ENCODE measurements around the gene THSD7B. TPM values are rescaled to one million over a fixed set of nuclear protein-coding genes. Genes with fewer than 3 reads are reported as not detected.
"Not testable (repeated sequence)": the region's sequence is repeated elsewhere in the genome, so short reads cannot be mapped to it uniquely, and the experiment has no call there.

THSD7B gene
- polyA plus RNA-seq, 4 donors = 0.07 to 0.90 TPM; not detected in 2

- no peaks in the 10 kb centered on the region for H3K9me3 ChIP-seq (ENCODE audit: control insufficient read depth in 2 of 2, insufficient read depth in 1 of 2, low read depth in 1 of 2, low read length in 1 of 2)
- H3K27ac ChIP-seq (ENCODE audit: low read depth in 1 of 3, low read length in 2 of 3) = no peak overlapping the region
- DNase-seq (no peak), FAIRE-seq (no peak)
- H3K27me3 ChIP-seq (ENCODE audit: control insufficient read depth in 3 of 3, insufficient read depth in 3 of 3, low read length in 3 of 3) = no peaks in the 10 kb centered on the region
- H3K4me1 ChIP-seq (ENCODE audit: control insufficient read depth in 3 of 3, insufficient read depth in 2 of 3, low read depth in 1 of 3, low read length in 2 of 3) = no peaks in the 10 kb centered on the region
- H3K4me3 ChIP-seq (ENCODE audit: low read depth in 1 of 3, low read length in 3 of 3) = no peak overlapping the region
- H3K36me3 ChIP-seq (ENCODE audit: control insufficient read depth in 3 of 3, insufficient read depth in 2 of 3, low read depth in 1 of 3, low read length in 3 of 3) = no peaks in the 10 kb centered on the region
Measured at GRCh38 chr2:137096187-137096586, 330.8 kb downstream of the THSD7B start.

GRCh38 chr2:137096693-137097092 is 331.3 kb downstream of the THSD7B start:
- DNase-seq (peak in 1 of 2 donors; percentile 25), FAIRE-seq (no peak)
- WGBS, 3 donors = 2 to 83% (median 71%) methylated on average over 1 of the region's 1 CpG
- no peaks in the 10 kb centered on the region for H3K27me3 ChIP-seq (ENCODE audit: control insufficient read depth in 3 of 3, insufficient read depth in 3 of 3, low read length in 3 of 3)
- no peak overlapping the region for H3K27ac ChIP-seq (ENCODE audit: low read depth in 1 of 3, low read length in 2 of 3)
- no peaks in the 10 kb centered on the region for H3K36me3 ChIP-seq (ENCODE audit: control insufficient read depth in 3 of 3, insufficient read depth in 2 of 3, low read depth in 1 of 3, low read length in 3 of 3)
- no peaks in the 10 kb centered on the region for H3K4me1 ChIP-seq (ENCODE audit: control insufficient read depth in 3 of 3, insufficient read depth in 2 of 3, low read depth in 1 of 3, low read length in 2 of 3)
- no peak overlapping the region for H3K4me3 ChIP-seq (ENCODE audit: low read depth in 1 of 3, low read length in 3 of 3)
- no peaks in the 10 kb centered on the region for H3K9me3 ChIP-seq (ENCODE audit: control insufficient read depth in 2 of 2, insufficient read depth in 1 of 2, low read depth in 1 of 2, low read length in 1 of 2)

GRCh38 chr2:137101814-137102213 is 336.5 kb downstream of the THSD7B start:
- H3K27ac ChIP-seq (ENCODE audit: low read depth in 1 of 3, low read length in 2 of 3); H3K9me3 ChIP-seq (ENCODE audit: control insufficient read depth in 2 of 2, insufficient read depth in 1 of 2, low read depth in 1 of 2, low read length in 1 of 2); DNase-seq; H3K4me1 ChIP-seq (ENCODE audit: control insufficient read depth in 3 of 3, insufficient read depth in 2 of 3, low read depth in 1 of 3, low read length in 2 of 3); H3K4me3 ChIP-seq (ENCODE audit: low read depth in 1 of 3, low read length in 3 of 3); H3K36me3 ChIP-seq (ENCODE audit: control insufficient read depth in 3 of 3, insufficient read depth in 2 of 3, low read depth in 1 of 3, low read length in 3 of 3); H3K27me3 ChIP-seq (ENCODE audit: control insufficient read depth in 3 of 3, insufficient read depth in 3 of 3, low read length in 3 of 3); FAIRE-seq: not testable (repeated sequence)
- 82 to 88% (median 83%) methylated on average over 3 of the region's 3 CpGs for whole genome bisulfite sequencing, 3 donors

- no peaks in the 10 kb centered on the region for H3K27me3 ChIP-seq (ENCODE audit: control insufficient read depth in 3 of 3, insufficient read depth in 3 of 3, low read length in 3 of 3)
- H3K4me1 ChIP-seq (ENCODE audit: control insufficient read depth in 3 of 3, insufficient read depth in 2 of 3, low read depth in 1 of 3, low read length in 2 of 3) = no peaks in the 10 kb centered on the region
- no peak for DNase-seq
- H3K36me3 ChIP-seq (ENCODE audit: control insufficient read depth in 3 of 3, insufficient read depth in 2 of 3, low read depth in 1 of 3, low read length in 3 of 3) = no peaks in the 10 kb centered on the region
- H3K4me3 ChIP-seq (ENCODE audit: low read depth in 1 of 3, low read length in 3 of 3) = no peak overlapping the region
- no peaks in the 10 kb centered on the region for H3K9me3 ChIP-seq (ENCODE audit: control insufficient read depth in 2 of 2, insufficient read depth in 1 of 2, low read depth in 1 of 2, low read length in 1 of 2)
- FAIRE-seq = no peak
- no peak overlapping the region for H3K27ac ChIP-seq (ENCODE audit: low read depth in 1 of 3, low read length in 2 of 3)
Measured at GRCh38 chr2:137107904-137108303, 342.6 kb downstream of the THSD7B start.

GRCh38 chr2:137111896-137112295 is 346.6 kb downstream of the THSD7B start:
- no peaks in the 10 kb centered on the region for H3K27me3 ChIP-seq (ENCODE audit: control insufficient read depth in 3 of 3, insufficient read depth in 3 of 3, low read length in 3 of 3)
- no peaks in the 10 kb centered on the region for H3K4me1 ChIP-seq (ENCODE audit: control insufficient read depth in 3 of 3, insufficient read depth in 2 of 3, low read depth in 1 of 3, low read length in 2 of 3)
- H3K4me3 ChIP-seq (ENCODE audit: low read depth in 1 of 3, low read length in 3 of 3) = no peak overlapping the region
- 63 to 76% (median 73%) methylated on average over 5 of the region's 5 CpGs for WGBS, 3 donors
- no peak for FAIRE-seq
- no peaks in the 10 kb centered on the region for H3K36me3 ChIP-seq (ENCODE audit: control insufficient read depth in 3 of 3, insufficient read depth in 2 of 3, low read depth in 1 of 3, low read length in 3 of 3)
- no peak for DNase-seq
- no peak overlapping the region for H3K27ac ChIP-seq (ENCODE audit: low read depth in 1 of 3, low read length in 2 of 3)
- no peaks in the 10 kb centered on the region for H3K9me3 ChIP-seq (ENCODE audit: control insufficient read depth in 2 of 2, insufficient read depth in 1 of 2, low read depth in 1 of 2, low read length in 1 of 2)

- FAIRE-seq = no peak
- H3K4me3 ChIP-seq (ENCODE audit: low read depth in 1 of 3, low read length in 3 of 3) = no peak overlapping the region
- H3K9me3 ChIP-seq (ENCODE audit: control insufficient read depth in 2 of 2, insufficient read depth in 1 of 2, low read depth in 1 of 2, low read length in 1 of 2) = no peaks in the 10 kb centered on the region
- no peak for DNase-seq
- no peaks in the 10 kb centered on the region for H3K36me3 ChIP-seq (ENCODE audit: control insufficient read depth in 3 of 3, insufficient read depth in 2 of 3, low read depth in 1 of 3, low read length in 3 of 3)
- no peaks in the 10 kb centered on the region for H3K27me3 ChIP-seq (ENCODE audit: control insufficient read depth in 3 of 3, insufficient read depth in 3 of 3, low read length in 3 of 3)
- no peak overlapping the region for H3K27ac ChIP-seq (ENCODE audit: low read depth in 1 of 3, low read length in 2 of 3)
- no peaks in the 10 kb centered on the region for H3K4me1 ChIP-seq (ENCODE audit: control insufficient read depth in 3 of 3, insufficient read depth in 2 of 3, low read depth in 1 of 3, low read length in 2 of 3)
- WGBS, 3 donors = 83 to 88% (median 85%) methylated on average over 10 of the region's 10 CpGs
Measured at GRCh38 chr2:137115081-137115794, 349.9 kb downstream of the THSD7B start.

- H3K36me3 ChIP-seq (ENCODE audit: control insufficient read depth in 3 of 3, insufficient read depth in 2 of 3, low read depth in 1 of 3, low read length in 3 of 3) = no peaks in the 10 kb centered on the region
- H3K27ac ChIP-seq (ENCODE audit: low read depth in 1 of 3, low read length in 2 of 3) = no peak overlapping the region
- H3K9me3 ChIP-seq (ENCODE audit: control insufficient read depth in 2 of 2, insufficient read depth in 1 of 2, low read depth in 1 of 2, low read length in 1 of 2) = no peaks in the 10 kb centered on the region
- DNase-seq (no peak), FAIRE-seq (no peak)
- no peaks in the 10 kb centered on the region for H3K4me1 ChIP-seq (ENCODE audit: control insufficient read depth in 3 of 3, insufficient read depth in 2 of 3, low read depth in 1 of 3, low read length in 2 of 3)
- 52 to 79% (median 70%) methylated on average over 1 of the region's 1 CpG for WGBS, 3 donors
- no peaks in the 10 kb centered on the region for H3K27me3 ChIP-seq (ENCODE audit: control insufficient read depth in 3 of 3, insufficient read depth in 3 of 3, low read length in 3 of 3)
- H3K4me3 ChIP-seq (ENCODE audit: low read depth in 1 of 3, low read length in 3 of 3) = no peak overlapping the region
Measured at GRCh38 chr2:137115795-137116089, 350.4 kb downstream of the THSD7B start.

GRCh38 chr2:137117385-137117784 is 352.0 kb downstream of the THSD7B start:
- DNase-seq = no peak
- H3K4me1 ChIP-seq (ENCODE audit: control insufficient read depth in 3 of 3, insufficient read depth in 2 of 3, low read depth in 1 of 3, low read length in 2 of 3) = no peaks in the 10 kb centered on the region
- no peaks in the 10 kb centered on the region for H3K9me3 ChIP-seq (ENCODE audit: control insufficient read depth in 2 of 2, insufficient read depth in 1 of 2, low read depth in 1 of 2, low read length in 1 of 2)
- FAIRE-seq = no peak
- H3K4me3 ChIP-seq (ENCODE audit: low read depth in 1 of 3, low read length in 3 of 3) = no peak overlapping the region
- no peaks in the 10 kb centered on the region for H3K36me3 ChIP-seq (ENCODE audit: control insufficient read depth in 3 of 3, insufficient read depth in 2 of 3, low read depth in 1 of 3, low read length in 3 of 3)
- H3K27me3 ChIP-seq (ENCODE audit: control insufficient read depth in 3 of 3, insufficient read depth in 3 of 3, low read length in 3 of 3) = no peaks in the 10 kb centered on the region
- H3K27ac ChIP-seq (ENCODE audit: low read depth in 1 of 3, low read length in 2 of 3) = no peak overlapping the region

- no peaks in the 10 kb centered on the region for H3K4me1 ChIP-seq (ENCODE audit: control insufficient read depth in 3 of 3, insufficient read depth in 2 of 3, low read depth in 1 of 3, low read length in 2 of 3)
- no peak for DNase-seq
Measured at GRCh38 chr2:137118140-137118539, 352.8 kb downstream of the THSD7B start.

More at GRCh38 chr2:137118140-137118539, 352.8 kb downstream of the THSD7B start:
- no peaks in the 10 kb centered on the region for H3K36me3 ChIP-seq (ENCODE audit: control insufficient read depth in 3 of 3, insufficient read depth in 2 of 3, low read depth in 1 of 3, low read length in 3 of 3)
- no peak overlapping the region for H3K4me3 ChIP-seq (ENCODE audit: low read depth in 1 of 3, low read length in 3 of 3)
- no peak for FAIRE-seq
- H3K9me3 ChIP-seq (ENCODE audit: control insufficient read depth in 2 of 2, insufficient read depth in 1 of 2, low read depth in 1 of 2, low read length in 1 of 2) = no peaks in the 10 kb centered on the region
- H3K27me3 ChIP-seq (ENCODE audit: control insufficient read depth in 3 of 3, insufficient read depth in 3 of 3, low read length in 3 of 3) = no peaks in the 10 kb centered on the region
- H3K27ac ChIP-seq (ENCODE audit: low read depth in 1 of 3, low read length in 2 of 3) = no peak overlapping the region
